ENCODE results near the gene HPS1.

Gene HPS1

DNA sequence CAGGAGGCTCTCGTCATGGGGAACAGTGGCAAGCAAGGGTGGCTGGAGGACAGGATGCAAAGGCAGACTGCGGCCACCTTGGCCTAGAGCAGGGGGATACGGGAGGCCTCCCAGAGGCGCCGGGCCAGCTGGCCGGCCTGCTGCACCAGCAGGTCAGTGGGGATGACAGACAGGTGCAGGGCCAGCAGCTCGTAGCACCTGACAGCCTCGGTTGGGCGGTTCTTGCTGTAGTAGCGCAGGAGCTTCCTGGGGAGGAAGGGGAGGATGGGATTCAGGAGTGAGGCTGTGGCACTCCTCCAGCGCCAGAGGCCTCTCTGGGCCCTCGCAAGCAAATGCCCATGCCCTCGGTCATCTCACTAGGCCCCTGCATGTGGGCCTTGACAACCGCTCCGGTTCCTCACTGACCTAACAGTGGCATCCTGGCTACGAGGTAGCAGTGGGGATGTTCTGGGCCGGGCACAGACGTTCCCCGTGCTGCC lies 29.2 kb downstream of the HPS1 start:
- peaks cover 9% of the 10 kb centered on the region for H3K79me2 ChIP-seq (ENCODE audit: low read length)
- TF ChIP-seq EZH2phosphoT487 (IDR thresholded peaks at IDR 0.05; ENCODE audit: low read length): no peak
- no peak for TF ChIP-seq EZH2 (optimal IDR thresholded peaks at IDR 0.05; ENCODE audit: low read depth, low read length)
- TF ChIP-seq, protein P1, sequence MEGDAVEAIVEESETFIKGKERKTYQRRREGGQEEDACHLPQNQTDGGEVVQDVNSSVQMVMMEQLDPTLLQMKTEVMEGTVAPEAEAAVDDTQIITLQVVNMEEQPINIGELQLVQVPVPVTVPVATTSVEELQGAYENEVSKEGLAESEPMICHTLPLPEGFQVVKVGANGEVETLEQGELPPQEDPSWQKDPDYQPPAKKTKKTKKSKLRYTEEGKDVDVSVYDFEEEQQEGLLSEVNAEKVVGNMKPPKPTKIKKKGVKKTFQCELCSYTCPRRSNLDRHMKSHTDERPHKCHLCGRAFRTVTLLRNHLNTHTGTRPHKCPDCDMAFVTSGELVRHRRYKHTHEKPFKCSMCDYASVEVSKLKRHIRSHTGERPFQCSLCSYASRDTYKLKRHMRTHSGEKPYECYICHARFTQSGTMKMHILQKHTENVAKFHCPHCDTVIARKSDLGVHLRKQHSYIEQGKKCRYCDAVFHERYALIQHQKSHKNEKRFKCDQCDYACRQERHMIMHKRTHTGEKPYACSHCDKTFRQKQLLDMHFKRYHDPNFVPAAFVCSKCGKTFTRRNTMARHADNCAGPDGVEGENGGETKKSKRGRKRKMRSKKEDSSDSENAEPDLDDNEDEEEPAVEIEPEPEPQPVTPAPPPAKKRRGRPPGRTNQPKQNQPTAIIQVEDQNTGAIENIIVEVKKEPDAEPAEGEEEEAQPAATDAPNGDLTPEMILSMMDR (IDR thresholded peaks at IDR 0.05; ENCODE audit: low read length): no peak
- no peak overlapping the region for H3K9ac ChIP-seq (ENCODE audit: low read length)
- no peak for DNase-seq
- no peaks in the 10 kb centered on the region for H3K27me3 ChIP-seq (replicated peaks; ENCODE audit: insufficient read depth, low read length)
- H3K4me3 ChIP-seq (ENCODE audit: low read length): no peak overlapping the region
- no peaks in the 10 kb centered on the region for H3K36me3 ChIP-seq (replicated peaks; ENCODE audit: insufficient read depth, low read length)
- H3K4me2 ChIP-seq (ENCODE audit: low read depth, low read length): no peak overlapping the region
- H3K4me1 ChIP-seq (ENCODE audit: low read length): peaks cover 14% of the 10 kb centered on the region
- H3K27ac ChIP-seq (ENCODE audit: low read length): no peak overlapping the region
- peaks cover 6% of the 10 kb centered on the region for H3F3A ChIP-seq (ENCODE audit: insufficient read depth, low read length)
- no peaks in the 10 kb centered on the region for H3K9me2 ChIP-seq (replicated peaks; ENCODE audit: insufficient read depth, low read length)
- H4K20me1 ChIP-seq (ENCODE audit: insufficient read depth, low read length): no peaks in the 10 kb centered on the region
- no peak overlapping the region for H2AFZ ChIP-seq (ENCODE audit: low read length)
- no peaks in the 10 kb centered on the region for H3K9me3 ChIP-seq (replicated peaks; ENCODE audit: insufficient read depth, low read length)

DNA sequence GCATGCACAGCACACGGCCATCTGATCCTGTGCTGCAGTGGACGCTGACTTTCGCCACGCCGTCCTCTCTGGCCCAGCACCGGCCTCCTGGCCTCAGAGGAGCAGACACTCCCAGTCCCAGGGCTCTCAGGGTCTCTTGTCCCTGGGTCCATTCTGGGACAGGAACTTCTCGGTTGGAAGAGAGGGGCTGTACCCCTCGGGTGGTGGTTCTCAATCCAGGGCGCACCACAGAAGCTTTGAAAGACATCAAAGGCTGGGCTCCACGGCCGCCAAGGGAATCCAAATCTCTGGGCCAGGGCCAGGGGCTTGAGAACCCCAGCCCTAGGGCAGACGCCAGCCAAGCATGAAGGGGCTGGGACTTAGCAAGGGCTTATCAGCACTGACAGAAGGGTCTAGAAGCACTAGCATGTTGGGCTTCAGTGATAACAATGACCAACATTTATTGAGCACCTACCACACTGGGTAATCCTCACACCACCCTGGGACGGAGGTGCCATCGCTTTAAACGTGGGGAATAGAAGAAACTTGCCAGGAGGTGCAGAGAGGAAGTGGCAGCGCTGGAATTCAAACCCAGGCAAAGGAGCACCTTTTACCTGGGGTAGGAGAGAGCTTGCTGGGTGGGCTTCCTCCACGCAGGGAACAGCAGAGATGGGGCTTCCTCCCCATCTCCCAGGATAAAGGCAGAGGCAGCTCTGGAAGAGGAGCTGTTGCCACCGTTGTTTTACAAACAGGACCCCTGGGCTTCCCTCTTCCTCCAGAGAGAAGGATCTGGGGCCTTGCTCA lies 29.9 kb downstream of the HPS1 start:
- no peak overlapping the region for H3K9ac ChIP-seq (ENCODE audit: low read length)
- no peaks in the 10 kb centered on the region for H4K20me1 ChIP-seq (ENCODE audit: insufficient read depth, low read length)
- no peaks in the 10 kb centered on the region for H3K27me3 ChIP-seq (replicated peaks; ENCODE audit: insufficient read depth, low read length)
- H2AFZ ChIP-seq (ENCODE audit: low read length): no peak overlapping the region
- peaks cover 14% of the 10 kb centered on the region for H3F3A ChIP-seq (ENCODE audit: insufficient read depth, low read length)
- H3K27ac ChIP-seq (ENCODE audit: low read length): no peak overlapping the region
- TF ChIP-seq, protein P1 (IDR thresholded peaks at IDR 0.05; ENCODE audit: low read length): no peak
- no peak for TF ChIP-seq EZH2phosphoT487 (IDR thresholded peaks at IDR 0.05; ENCODE audit: low read length)
- peaks cover 9% of the 10 kb centered on the region for H3K79me2 ChIP-seq (ENCODE audit: low read length)
- no peak for DNase-seq
- no peaks in the 10 kb centered on the region for H3K9me2 ChIP-seq (replicated peaks; ENCODE audit: insufficient read depth, low read length)
- peaks cover 21% of the 10 kb centered on the region for H3K4me1 ChIP-seq (ENCODE audit: low read length)
- H3K36me3 ChIP-seq (replicated peaks; ENCODE audit: insufficient read depth, low read length): no peaks in the 10 kb centered on the region
- H3K4me2 ChIP-seq (ENCODE audit: low read depth, low read length): no peak overlapping the region
- H3K9me3 ChIP-seq (replicated peaks; ENCODE audit: insufficient read depth, low read length): no peaks in the 10 kb centered on the region
- H3K4me3 ChIP-seq (ENCODE audit: low read length): no peak overlapping the region

DNA sequence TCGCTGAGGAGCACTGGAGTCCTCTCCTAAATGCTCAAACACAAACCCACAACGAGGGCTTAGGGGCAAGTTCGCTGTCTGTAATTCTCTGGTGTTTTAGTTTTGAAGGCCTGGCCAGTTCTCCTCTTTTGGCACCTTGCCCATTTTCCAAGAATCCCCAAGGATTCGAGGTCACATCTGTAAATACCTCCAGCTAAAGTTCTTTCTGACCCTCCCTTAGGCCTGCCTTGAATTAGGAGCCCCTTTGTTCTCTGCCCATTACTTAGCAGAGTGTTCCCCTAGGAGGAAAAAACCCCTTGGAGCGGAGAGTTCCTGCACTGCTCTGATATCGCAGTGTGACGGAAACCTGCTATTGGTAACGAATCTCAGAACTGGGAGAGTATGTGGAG lies 31.0 kb downstream of the HPS1 start:
- TF ChIP-seq, protein P1 (IDR thresholded peaks at IDR 0.05; ENCODE audit: low read length): no peak
- TF ChIP-seq EZH2phosphoT487 (IDR thresholded peaks at IDR 0.05; ENCODE audit: low read length) (no peak), EZH2 (optimal IDR thresholded peaks at IDR 0.05; ENCODE audit: low read depth, low read length) (no peak)
- Histone ChIP-seq H3K27me3 (replicated peaks; ENCODE audit: insufficient read depth, low read length) (no peaks in the 10 kb centered on the region), H3K4me2 (ENCODE audit: low read depth, low read length) (peak overlapping the region; percentile 44; the same call in 1 of the 2 replicates), H4K20me1 (ENCODE audit: insufficient read depth, low read length) (no peaks in the 10 kb centered on the region), H3K79me2 (ENCODE audit: low read length) (peaks cover 9% of the 10 kb centered on the region), H3K9me2 (replicated peaks; ENCODE audit: insufficient read depth, low read length) (no peaks in the 10 kb centered on the region), H3K36me3 (replicated peaks; ENCODE audit: insufficient read depth, low read length) (no peaks in the 10 kb centered on the region), H2AFZ (ENCODE audit: low read length) (no peak overlapping the region), H3K27ac (ENCODE audit: low read length) (no peak overlapping the region), H3K4me3 (ENCODE audit: low read length) (no peak overlapping the region), H3K9ac (ENCODE audit: low read length) (no peak overlapping the region), H3K4me1 (ENCODE audit: low read length) (peaks cover 32% of the 10 kb centered on the region), H3K9me3 (replicated peaks; ENCODE audit: insufficient read depth, low read length) (no peaks in the 10 kb centered on the region), H3F3A (ENCODE audit: insufficient read depth, low read length) (peaks cover 18% of the 10 kb centered on the region)
- no peak for DNase-seq

All from MM.1S (cell line).